Measurements from ENCODE around the gene URGCP.
"Not testable (repeated sequence)": the region's sequence is repeated elsewhere in the genome, so short reads cannot be mapped to it uniquely, and the experiment has no call there.

Gene URGCP

GRCh38 chr7:43872406-43873110 lies 33.8 kb downstream of the URGCP start:
- DNase-seq: peak; percentile 28

- DNase-seq: no peak
Measured at GRCh38 chr7:43871064-43871463, 35.3 kb downstream of the URGCP start.

- no peak for DNase-seq
Measured at GRCh38 chr7:43870316-43870715, 36.1 kb downstream of the URGCP start.

- DNase-seq: peak; percentile 56
Measured at GRCh38 chr7:43869867-43870240, 36.5 kb downstream of the URGCP start.

- DNase-seq: peak; percentile 72
Measured at GRCh38 chr7:43869006-43869866, 37.2 kb downstream of the URGCP start, which contains the start of gene MRPS24. MRPS24 (minus strand) TSS chr7:43869517; CDS start chr7:43869495, 22 bp downstream.

GRCh38 chr7:43868681-43869005 lies 37.8 kb downstream of the URGCP start:
- DNase-seq: no peak

- DNase-seq: no peak
Measured at GRCh38 chr7:43868181-43868580, 38.2 kb downstream of the URGCP start.

GRCh38 chr7:43865277-43865676 lies 41.1 kb downstream of the URGCP start:
- DNase-seq: no peak

- DNase-seq: no peak
Measured at GRCh38 chr7:43864126-43864525, 42.3 kb downstream of the URGCP start.

GRCh38 chr7:43856996-43857395 lies 49.4 kb downstream of the URGCP start:
- DNase-seq: no peak

GRCh38 chr7:43856316-43856715 lies 50.1 kb downstream of the URGCP start:
- DNase-seq: no peak

GRCh38 chr7:43855176-43855575 lies 51.2 kb downstream of the URGCP start:
- DNase-seq: no peak

GRCh38 chr7:43851805-43852204 lies 54.6 kb downstream of the URGCP start:
- no peak for DNase-seq

- DNase-seq: no peak
Measured at GRCh38 chr7:43850348-43851116, 55.9 kb downstream of the URGCP start.

GRCh38 chr7:43849047-43849446 lies 57.3 kb downstream of the URGCP start:
- no peak for DNase-seq

- DNase-seq: peak; percentile 6
Measured at GRCh38 chr7:43847496-43847895, 58.9 kb downstream of the URGCP start.

GRCh38 chr7:43844662-43845061 lies 61.7 kb downstream of the URGCP start:
- DNase-seq: no peak

GRCh38 chr7:43844257-43844656 lies 62.1 kb downstream of the URGCP start:
- DNase-seq: no peak

GRCh38 chr7:43843296-43843695 lies 63.1 kb downstream of the URGCP start:
- no peak for DNase-seq

GRCh38 chr7:43838201-43838658 lies 68.2 kb downstream of the URGCP start:
- DNase-seq: no peak

GRCh38 chr7:43834463-43835251 lies 71.7 kb downstream of the URGCP start:
- DNase-seq: no peak

- DNase-seq: not testable (repeated sequence)
Measured at GRCh38 chr7:43830917-43831316, 75.5 kb downstream of the URGCP start.
